ENCODE measurements around the gene FAM114A1. TPM values are rescaled to one million over a fixed set of nuclear protein-coding genes. Genes with fewer than 3 reads are reported as not detected.
A peak's percentile ranks its signal among the peaks of the same experiment; 100 is the strongest.

FAM114A1 gene
- total RNA-seq, 6 donors from 2014 or later: 27.2 to 92.5 (median 43.1) TPM

- Histone ChIP-seq H3K27ac (peak overlapping the region in 2 of 4 donors; percentile 42 to 66), H3K4me1 (peaks cover 0 to 15% (median 7%) of the 10 kb centered on the region in 4 donors)
- DNase-seq: no peak
Observed at GRCh38 chr4:38889143-38889542, 21.5 kb downstream of the FAM114A1 start.

DNA sequence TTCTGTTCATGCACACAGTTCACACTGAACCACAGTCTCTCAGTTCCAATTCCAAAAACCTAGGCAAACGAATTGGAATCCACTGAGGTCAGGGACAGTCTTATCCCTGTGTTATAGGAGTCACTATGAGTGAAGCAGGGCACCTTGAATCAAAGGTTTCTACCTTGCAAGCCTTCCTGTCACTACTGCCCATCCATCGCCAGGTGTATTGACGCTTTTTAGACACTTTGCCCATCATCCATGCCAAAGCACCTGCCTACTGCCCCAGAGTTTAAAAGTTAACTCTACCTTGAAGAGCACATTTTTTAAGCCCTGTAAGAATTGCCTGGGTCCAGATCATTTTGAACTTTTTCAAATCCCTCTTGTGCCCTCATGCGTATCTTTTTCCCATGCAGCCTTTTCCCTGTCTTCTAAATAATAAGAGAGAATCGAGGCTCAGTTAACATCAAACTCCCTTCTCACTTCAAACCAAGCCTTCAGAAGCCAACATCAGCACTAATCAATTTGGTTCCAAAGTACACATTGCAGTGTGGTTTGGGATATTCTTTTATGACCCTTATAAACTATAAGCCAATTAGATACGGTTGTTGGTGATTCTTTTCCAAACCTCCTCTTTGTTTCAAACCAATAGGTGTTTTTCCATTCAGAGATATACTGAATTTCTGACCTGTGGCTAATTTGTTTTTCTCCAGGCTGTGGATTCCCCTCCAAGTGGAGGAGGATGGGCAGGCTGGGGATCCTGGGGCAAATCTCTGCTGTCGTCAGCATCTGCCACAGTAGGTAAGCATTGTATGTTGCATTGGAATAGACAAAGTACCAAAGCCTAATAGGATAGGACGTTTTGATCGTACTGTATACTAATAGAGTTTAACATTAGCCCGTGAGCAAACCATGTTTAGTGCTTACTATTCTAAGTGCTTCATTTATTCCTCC is 23.7 kb downstream of the FAM114A1 start:
- TF ChIP-seq EP300 (IDR thresholded peaks at IDR 0.05): no peak
- TF ChIP-seq, protein P1, sequence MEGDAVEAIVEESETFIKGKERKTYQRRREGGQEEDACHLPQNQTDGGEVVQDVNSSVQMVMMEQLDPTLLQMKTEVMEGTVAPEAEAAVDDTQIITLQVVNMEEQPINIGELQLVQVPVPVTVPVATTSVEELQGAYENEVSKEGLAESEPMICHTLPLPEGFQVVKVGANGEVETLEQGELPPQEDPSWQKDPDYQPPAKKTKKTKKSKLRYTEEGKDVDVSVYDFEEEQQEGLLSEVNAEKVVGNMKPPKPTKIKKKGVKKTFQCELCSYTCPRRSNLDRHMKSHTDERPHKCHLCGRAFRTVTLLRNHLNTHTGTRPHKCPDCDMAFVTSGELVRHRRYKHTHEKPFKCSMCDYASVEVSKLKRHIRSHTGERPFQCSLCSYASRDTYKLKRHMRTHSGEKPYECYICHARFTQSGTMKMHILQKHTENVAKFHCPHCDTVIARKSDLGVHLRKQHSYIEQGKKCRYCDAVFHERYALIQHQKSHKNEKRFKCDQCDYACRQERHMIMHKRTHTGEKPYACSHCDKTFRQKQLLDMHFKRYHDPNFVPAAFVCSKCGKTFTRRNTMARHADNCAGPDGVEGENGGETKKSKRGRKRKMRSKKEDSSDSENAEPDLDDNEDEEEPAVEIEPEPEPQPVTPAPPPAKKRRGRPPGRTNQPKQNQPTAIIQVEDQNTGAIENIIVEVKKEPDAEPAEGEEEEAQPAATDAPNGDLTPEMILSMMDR (IDR thresholded peaks at IDR 0.05): no peak
- TF ChIP-seq POLR2AphosphoS5 (IDR thresholded peaks at IDR 0.05): no peak
- TF ChIP-seq POLR2A (IDR thresholded peaks at IDR 0.05): no peak
- no peaks in the 10 kb centered on the region for H3K27me3 ChIP-seq
- peaks cover 0 to 51% (median 11%) of the 10 kb centered on the region in 4 donors for H3K36me3 ChIP-seq
- peaks cover 0 to 15% (median 7%) of the 10 kb centered on the region in 4 donors for H3K4me1 ChIP-seq
- ATAC-seq (ENCODE audit: low FRiP score in 2 of 2) (no peak), DNase-seq (no peak)
- H3K9me3 ChIP-seq: no peaks in the 10 kb centered on the region
- no peak overlapping the region for H3K27ac ChIP-seq
- WGBS, 2 donors: 92 to 94% methylated on average over 10 of the region's 10 CpGs
- no peak overlapping the region for H3K4me3 ChIP-seq

More at GRCh38 chr4:38889143-38889542, 21.5 kb downstream of the FAM114A1 start:
- no peaks in the 10 kb centered on the region for H3K9me3 ChIP-seq
- no peaks in the 10 kb centered on the region for H3K27me3 ChIP-seq
- no peak for TF ChIP-seq EP300 (IDR thresholded peaks at IDR 0.05)
- no peak for TF ChIP-seq POLR2A (IDR thresholded peaks at IDR 0.05)
- no peak for TF ChIP-seq POLR2AphosphoS5 (IDR thresholded peaks at IDR 0.05)
- TF ChIP-seq, protein P1 (IDR thresholded peaks at IDR 0.05): no peak
- peaks cover 0 to 33% (median 3%) of the 10 kb centered on the region in 4 donors for H3K36me3 ChIP-seq
- H3K4me3 ChIP-seq: no peak overlapping the region
- peak in 1 of 2 donors; percentile 53 for ATAC-seq (ENCODE audit: low FRiP score in 2 of 2)
- WGBS, 2 donors: 88 to 96% methylated on average over 1 of the region's 1 CpG

GRCh38 chr4:38894322-38894982 is 26.8 kb downstream of the FAM114A1 start:
- no peaks in the 10 kb centered on the region for H3K9me3 ChIP-seq
- TF ChIP-seq POLR2AphosphoS5 (IDR thresholded peaks at IDR 0.05) (no peak), POLR2A (IDR thresholded peaks at IDR 0.05) (no peak), EP300 (IDR thresholded peaks at IDR 0.05) (no peak)
- TF ChIP-seq, protein P1 (IDR thresholded peaks at IDR 0.05): no peak
- ATAC-seq (ENCODE audit: low FRiP score in 2 of 2) (no peak), DNase-seq (no peak)
- no peak overlapping the region for H3K4me3 ChIP-seq
- H3K27me3 ChIP-seq: no peaks in the 10 kb centered on the region
- WGBS, 2 donors: 91 to 99% methylated on average over 7 of the region's 7 CpGs
- H3K36me3 ChIP-seq: peaks cover 0 to 54% (median 11%) of the 10 kb centered on the region in 4 donors
- H3K27ac ChIP-seq: no peak overlapping the region
- peaks cover 0 to 9% (median 4%) of the 10 kb centered on the region in 4 donors for H3K4me1 ChIP-seq

GRCh38 chr4:38896940-38897339 is 29.3 kb downstream of the FAM114A1 start:
- H3K36me3 ChIP-seq: peaks cover 0 to 55% (median 11%) of the 10 kb centered on the region in 4 donors
- DNase-seq: no peak
- ATAC-seq (ENCODE audit: low FRiP score in 2 of 2): no peak
- H3K27me3 ChIP-seq: no peaks in the 10 kb centered on the region
- WGBS, 2 donors: 80 to 88% methylated on average over 1 of the region's 1 CpG
- no peaks in the 10 kb centered on the region for H3K4me1 ChIP-seq
- TF ChIP-seq, protein P1 (IDR thresholded peaks at IDR 0.05): no peak
- TF ChIP-seq POLR2AphosphoS5 (IDR thresholded peaks at IDR 0.05): no peak
- TF ChIP-seq EP300 (IDR thresholded peaks at IDR 0.05): no peak
- TF ChIP-seq POLR2A (IDR thresholded peaks at IDR 0.05): no peak
- no peaks in the 10 kb centered on the region for H3K9me3 ChIP-seq
- no peak overlapping the region for H3K27ac ChIP-seq
- H3K4me3 ChIP-seq: no peak overlapping the region
